H1 (cell line): Measurements from ENCODE around the gene DNAI1. TPM values are rescaled to one million over a fixed set of nuclear protein-coding genes. Genes with fewer than 3 reads are reported as not detected.

Source experiments
- CTCF ChIA-PET: fragments of 300-600 bp; sonication (Branson Sonifier 250); formaldehyde crosslinking; loops from one replicate; lab custom pipeline; 2021; ENCODE audit not compliant: partially characterized antibody; lab: Charles Lee
- POLR2A ChIA-PET: fragments of 300-600 bp; sonication (Branson Sonifier 250); formaldehyde crosslinking; loops from one replicate; lab custom pipeline; 2021; ENCODE audit warnings: inconsistent platforms; ENCODE audit not compliant: partially characterized antibody; lab: Charles Lee
- DNase-seq, 2 experiments: peaks; one replicate each; pipeline versions ENCODE4 v3.0.0 to v3.0.0-alpha.2; 2010 to 2022; ENCODE audit warnings: low spot score in 2 of 2, low read depth in 1 of 2, mixed read lengths in 1 of 2
- FAIRE-seq: peaks from 2 replicates; lab custom pipeline; 2011; peaks lifted over from hg19 to GRCh38; lab: Jason Lieb, UNC
- H2AFZ ChIP-seq: 2 replicates; pipeline ENCODE4 v1.8.1; 2012; ENCODE audit warnings: low read length, inconsistent platforms
- H2AK5ac ChIP-seq: 2 replicates; pipeline ENCODE4 v1.6.1; 2013; ENCODE audit warnings: low read depth, low read length
- H2BK120ac ChIP-seq: replicated peaks from 2 replicates; pipeline ENCODE3; 2013; ENCODE audit warnings: low read depth, low read length, inconsistent platforms
- H2BK12ac ChIP-seq: 2 replicates; pipeline ENCODE4 v1.6.1; 2013; ENCODE audit warnings: low read depth, low read length
- H2BK15ac ChIP-seq: 2 replicates; pipeline ENCODE4 v1.6.1; 2013; ENCODE audit warnings: low read length
- H2BK20ac ChIP-seq: 2 replicates; pipeline ENCODE4 v1.6.1; 2013; ENCODE audit warnings: low read length
- H2BK5ac ChIP-seq: 2 replicates; pipeline ENCODE4 v1.6.1; 2013; ENCODE audit warnings: low read depth, low read length
- H3K14ac ChIP-seq: 2 replicates; pipeline ENCODE4 v1.6.1; 2013; ENCODE audit warnings: inconsistent platforms; ENCODE audit not compliant: insufficient read length
- H3K18ac ChIP-seq: 2 replicates; pipeline ENCODE4 v1.6.1; 2013; ENCODE audit warnings: low read length; ENCODE audit errors: extremely low read depth
- H3K23ac ChIP-seq: 2 replicates; pipeline ENCODE4 v1.6.1; 2013; ENCODE audit warnings: inconsistent platforms; ENCODE audit not compliant: insufficient read length
- H3K23me2 ChIP-seq: 2 replicates; pipeline ENCODE4 v1.6.1; 2013; ENCODE audit warnings: low read depth, low read length
- H3K27ac ChIP-seq: 2 replicates; pipeline ENCODE4 v1.6.1; 2011; ENCODE audit warnings: low read depth, low read length, inconsistent platforms
- H3K27me3 ChIP-seq, 4 experiments: replicated peaks in 1 of 4; 1 replicate in 1 of 4; 2 replicates in 3 of 4; pipeline versions ENCODE4 v1.6.1 to v1.8.1; 2011 to 2013; ENCODE audit warnings: low read length in 3 of 4, mild to moderate bottlenecking in 3 of 4, inconsistent platforms in 2 of 4, mixed read lengths in 2 of 4, moderate library complexity in 1 of 4; ENCODE audit not compliant: control insufficient read depth in 3 of 4, insufficient read depth in 3 of 4; ENCODE audit errors: extremely low read depth in 1 of 4
- H3K36me3 ChIP-seq, 4 experiments: 2 replicates each; pipeline versions ENCODE4 v1.6.1 to v1.8.1; 2011 to 2013; ENCODE audit warnings: mild to moderate bottlenecking in 4 of 4, low read length in 3 of 4, moderate library complexity in 2 of 4, control low read depth in 1 of 4, inconsistent platforms in 1 of 4; ENCODE audit not compliant: insufficient read depth in 4 of 4, control insufficient read depth in 2 of 4
- H3K4ac ChIP-seq: replicated peaks from 2 replicates; pipeline ENCODE3; 2013; ENCODE audit warnings: low read length, low read depth, mixed read lengths, inconsistent platforms; ENCODE audit not compliant: insufficient read length
- H3K4me1 ChIP-seq, 4 experiments: replicated peaks in 1 of 4; 1 replicate in 1 of 4; 2 replicates in 3 of 4; pipeline versions ENCODE4 v1.6.1 to v1.8.1; 2011 to 2013; ENCODE audit warnings: low read length in 3 of 4, inconsistent platforms in 2 of 4, mixed read lengths in 1 of 4; ENCODE audit not compliant: insufficient read depth in 4 of 4, control insufficient read depth in 3 of 4
- H3K4me2 ChIP-seq, 2 experiments: 2 replicates each; pipeline versions ENCODE4 v1.6.1 to v1.8.1; 2011 to 2013; ENCODE audit warnings: low read depth in 2 of 2, low read length in 2 of 2, control low read depth in 1 of 2, inconsistent platforms in 1 of 2, mild to moderate bottlenecking in 1 of 2; ENCODE audit not compliant: insufficient read depth in 1 of 2
- H3K4me3 ChIP-seq, 4 experiments: fragments of 200-600, 300-600 bp in 1 of 4; sonication (generic), shearing (Covaris generic), sonication (Bioruptor Twin) in 1 of 4; 2 replicates each; pipeline versions ENCODE4 v1.5.1 to v1.8.1; 2011 to 2016; ENCODE audit warnings: low read length in 4 of 4, low read depth in 3 of 4, control low read depth in 2 of 4, inconsistent platforms in 2 of 4, mild to moderate bottlenecking in 2 of 4, mixed read lengths in 1 of 4, moderate library complexity in 1 of 4; ENCODE audit not compliant: insufficient read depth in 2 of 4; ENCODE audit errors: extremely low read depth in 1 of 4
- H3K56ac ChIP-seq: replicated peaks from 2 replicates; pipeline ENCODE3; 2013; ENCODE audit warnings: low read depth, mild to moderate bottlenecking, mixed read lengths, low read length, inconsistent platforms; ENCODE audit not compliant: insufficient read length
- H3K79me1 ChIP-seq: 2 replicates; pipeline ENCODE4 v1.6.1; 2013; ENCODE audit warnings: low read depth, low read length, control low read depth
- H3K79me2 ChIP-seq, 2 experiments: 2 replicates each; pipeline versions ENCODE4 v1.6.1 to v1.8.1; 2012 to 2013; ENCODE audit warnings: low read length in 2 of 2, mild to moderate bottlenecking in 2 of 2, inconsistent platforms in 1 of 2; ENCODE audit not compliant: insufficient read depth in 2 of 2, control insufficient read depth in 1 of 2
- H3K9ac ChIP-seq, 4 experiments: replicated peaks in 1 of 4; 1 replicate in 1 of 4; 2 replicates in 3 of 4; pipeline versions ENCODE4 v1.6.1 to v1.8.1; 2011 to 2013; ENCODE audit warnings: low read depth in 3 of 4, low read length in 3 of 4, control low read depth in 2 of 4, mild to moderate bottlenecking in 2 of 4, moderate library complexity in 2 of 4, inconsistent platforms in 1 of 4; ENCODE audit errors: extremely low read depth in 1 of 4
- H3K9me3 ChIP-seq, 2 experiments: 2 replicates each; pipeline versions ENCODE4 v1.6.1 to v1.8.1; 2012 to 2013; ENCODE audit warnings: mild to moderate bottlenecking in 2 of 2, moderate library complexity in 2 of 2, control low read depth in 1 of 2, inconsistent platforms in 1 of 2, low read depth in 1 of 2, low read length in 1 of 2, mixed read lengths in 1 of 2; ENCODE audit not compliant: insufficient read depth in 2 of 2
- H4K20me1 ChIP-seq, 2 experiments: replicated peaks in 1 of 2; 2 replicates each; pipeline versions ENCODE3 to v1.8.1; 2011 to 2013; ENCODE audit warnings: inconsistent platforms in 2 of 2, low read length in 2 of 2, mild to moderate bottlenecking in 1 of 2; ENCODE audit not compliant: insufficient read depth in 2 of 2, control insufficient read depth in 1 of 2
- H4K5ac ChIP-seq: 2 replicates; pipeline ENCODE4 v1.6.1; 2013; ENCODE audit warnings: low read length, low read depth, mixed read lengths, inconsistent platforms; ENCODE audit not compliant: insufficient read length
- H4K8ac ChIP-seq: 2 replicates; pipeline ENCODE4 v1.8.0; 2013; ENCODE audit warnings: mild to moderate bottlenecking, moderate library complexity, low read length, inconsistent platforms; ENCODE audit not compliant: insufficient read depth; ENCODE audit errors: extremely low read depth
- H4K91ac ChIP-seq: replicated peaks from 2 replicates; pipeline ENCODE3; 2013; ENCODE audit warnings: low read length, mixed read lengths, inconsistent platforms; ENCODE audit not compliant: insufficient read length
- BCL11A ChIP-seq, 2 experiments: IDR thresholded peaks; one replicate each; pipeline ENCODE4 v1.6.1; 2011; ENCODE audit warnings: low read depth in 2 of 2, low read length in 2 of 2, mild to moderate bottlenecking in 2 of 2
- CBX8 ChIP-seq: fragments of 300-800, 300-1000 bp; sonication (generic); IDR thresholded peaks from 2 replicates; pipeline ENCODE4 v1.7.1; 2016; ENCODE audit warnings: low read depth, low read length, borderline replicate concordance
- CHD1 ChIP-seq: IDR thresholded peaks from 2 replicates; pipeline ENCODE4 v1.6.1; 2012; ENCODE audit warnings: low read depth, low read length, improper control_type of control experiment
- EZH2 ChIP-seq: fragments of 200-600 bp; sonication (generic); IDR thresholded peaks from 2 replicates; pipeline ENCODE4 v1.7.1; 2012; ENCODE audit warnings: low read depth, mild to moderate bottlenecking, moderate library complexity, low read length, inconsistent platforms; ENCODE audit not compliant: severe bottlenecking
- JUN ChIP-seq: IDR thresholded peaks from 2 replicates; pipeline ENCODE4 v1.6.1; 2011; ENCODE audit warnings: low read depth, mild to moderate bottlenecking, improper control_type of control experiment, low read length
- KDM1A ChIP-seq: fragments of 200-600, 300-600 bp; sonication (generic); IDR thresholded peaks from 2 replicates; pipeline ENCODE4 v1.7.1; 2016; ENCODE audit warnings: mild to moderate bottlenecking, low read length, borderline replicate concordance
- KDM5A ChIP-seq: fragments of 200-600 bp; IDR thresholded peaks from 2 replicates; pipeline ENCODE4 v1.7.1; 2012; ENCODE audit warnings: mild to moderate bottlenecking, low read length, inconsistent platforms, mixed read lengths
- NRF1 ChIP-seq: IDR thresholded peaks from 2 replicates; pipeline ENCODE4 v1.6.1; 2011; ENCODE audit warnings: mild to moderate bottlenecking, low read depth, low read length, improper control_type of control experiment
- POLR2A ChIP-seq, 2 experiments: IDR thresholded peaks; 1 replicate in 1 of 2; 2 replicates in 1 of 2; pipeline ENCODE4 v1.6.1; 2011; ENCODE audit warnings: low read depth in 2 of 2, low read length in 2 of 2, mild to moderate bottlenecking in 2 of 2; ENCODE audit errors: control extremely low read depth in 1 of 2
- RFX5 ChIP-seq: IDR thresholded peaks from 2 replicates; pipeline ENCODE4 v1.6.1; 2011; ENCODE audit warnings: low read depth, low read length, improper control_type of control experiment, borderline replicate concordance
- RXRA ChIP-seq: IDR thresholded peaks from 2 replicates; pipeline ENCODE4 v1.6.1; 2011; ENCODE audit warnings: low read depth, mild to moderate bottlenecking, low read length, moderate library complexity; ENCODE audit not compliant: insufficient read depth
- SIRT6 ChIP-seq: IDR thresholded peaks from one replicate; pipeline ENCODE4 v1.7.1; 2012; ENCODE audit warnings: low read length, inconsistent platforms
- SP2 ChIP-seq: IDR thresholded peaks from 2 replicates; pipeline ENCODE4 v1.6.1; 2012; ENCODE audit warnings: mild to moderate bottlenecking, low read length, inconsistent platforms
- USF2 ChIP-seq: IDR thresholded peaks from 2 replicates; pipeline ENCODE4 v1.6.1; 2011; ENCODE audit warnings: low read length, improper control_type of control experiment
- WGBS, 2 experiments: shearing (Covaris generic) in 1 of 2; methylation state at CpG; one replicate each; pipeline versions ENCODE4 v1.1.6 to v1.1.7; 2013 to 2015; ENCODE audit warnings: low lambda C conversion rate in 2 of 2, mixed read lengths in 2 of 2, inconsistent platforms in 1 of 2, low coverage in 1 of 2, missing lambda C conversion rate in 1 of 2; ENCODE audit not compliant: insufficient replicate concordance in 2 of 2, insufficient coverage in 1 of 2, insufficient read length in 1 of 2; ENCODE audit errors: extremely low coverage in 1 of 2, missing lambda C conversion rate in 1 of 2; 5-methylcytosine and 5-hydroxymethylcytosine counted together
- polyA plus RNA-seq, 7 experiments: library from polyadenylated mRNA; depleted of rRNA in 3 of 7; stranded (reverse) in 5 of 7; unstranded in 2 of 7; fragments of >200 nt in 5 of 7; fragments of 200-250 nt in 2 of 7; gene quantifications; 1 replicate in 5 of 7; 2 replicates in 1 of 7; 4 replicates in 1 of 7; pipeline versions ENCODE4 v1.2.1 to v1.2.3, GENCODE V29; 2011 to 2013; ENCODE audit warnings: missing spikeins in 2 of 7, mixed read lengths in 2 of 7
- total RNA-seq: library from RNA; stranded (reverse); fragmentation: NEBNext Ultra II Directional; extraction: Animal tissue kit (Norgen Biotek cat#: 25700); gene quantifications from 2 replicates; pipeline ENCODE4 v1.2.1, GENCODE V29; 2021

The DNAI1 gene
- total and polyA plus RNA-seq, 2 of the 8 experiments (the other 6 are each of a cell fraction or from before 2014, with no cell fraction given): 0.37 to 0.54 TPM

- Histone ChIP-seq H4K91ac (no peak overlapping the region), H3K23ac (no peak overlapping the region), H3K27me3 (no peaks in the 10 kb centered on the region), H4K5ac (no peak overlapping the region), H2BK5ac (no peak overlapping the region), H4K8ac (no peak overlapping the region), H3K9me3 (no peaks in the 10 kb centered on the region), H3K4me3 (no peak overlapping the region), H2AFZ (no peak overlapping the region), H2BK12ac (no peak overlapping the region), H4K20me1 (no peaks in the 10 kb centered on the region), H3K56ac (no peak overlapping the region), H3K4ac (no peak overlapping the region), H3K79me2 (no peaks in the 10 kb centered on the region), H3K36me3 (no peaks in the 10 kb centered on the region), H2BK15ac (peak overlapping the region; percentile 88; the same call in 1 of the 2 replicates), H2AK5ac (no peak overlapping the region), H2BK20ac (no peak overlapping the region), H3K18ac (no peak overlapping the region), H3K9ac (no peak overlapping the region), H3K14ac (no peak overlapping the region), H3K23me2 (no peaks in the 10 kb centered on the region), H3K27ac (no peak overlapping the region), H3K4me2 (no peak overlapping the region), H2BK120ac (no peak overlapping the region), H3K4me1 (peaks cover 0 to 11% (median 6%) of the 10 kb centered on the region in 4 experiments; a peak in 3 of 7 replicates), H3K79me1 (no peaks in the 10 kb centered on the region)
- no peak for FAIRE-seq
- POLR2A ChIA-PET: no interaction called here
- CTCF ChIA-PET: interaction anchor here (0.9 to 8.0 kb wide), 9 partner anchors 10 to 102 kb away, joined by 4 to 90 read pairs (median 7); no protein-coding TSS in a partner anchor
- DNase-seq: no peak
- TF ChIP-seq USF2: no peak
- TF ChIP-seq POLR2A (IDR thresholded peaks at IDR 0.05; ENCODE audit: control extremely low read depth in 1 of 2, low read depth in 2 of 2, low read length in 2 of 2): no peak
- no peak for TF ChIP-seq RFX5
- TF ChIP-seq SIRT6: no peak
- TF ChIP-seq NRF1: no peak
- TF ChIP-seq KDM1A: no peak
- TF ChIP-seq SP2: no peak
- no peak for TF ChIP-seq JUN
- TF ChIP-seq RXRA: no peak
- TF ChIP-seq BCL11A (IDR thresholded peaks at IDR 0.05; ENCODE audit: low read depth in 2 of 2, low read length in 2 of 2): no peak
- no peak for TF ChIP-seq CHD1
- no peak for TF ChIP-seq CBX8
- TF ChIP-seq KDM5A: no peak
- no peak for TF ChIP-seq EZH2
- 82% methylated on average over 7 of the region's 7 CpGs; no CpG with 5 or more reads in 1 of the 2 experiments for WGBS, 2 experiments
Measured at GRCh38 chr9:34506623-34507022, 48.0 kb downstream of the DNAI1 start.
